Iris pigment epithelial cell (primary cell): ENCODE measurements around the gene ZNF79.
A peak's percentile ranks its signal among the peaks of the same experiment; 100 is the strongest.

ENCODE experiments used
- DNase-seq: peaks from one replicate; pipeline ENCODE4 v3.0.0-alpha.2; 2011; ENCODE audit warnings: low read depth

The ZNF79 gene

DNA sequence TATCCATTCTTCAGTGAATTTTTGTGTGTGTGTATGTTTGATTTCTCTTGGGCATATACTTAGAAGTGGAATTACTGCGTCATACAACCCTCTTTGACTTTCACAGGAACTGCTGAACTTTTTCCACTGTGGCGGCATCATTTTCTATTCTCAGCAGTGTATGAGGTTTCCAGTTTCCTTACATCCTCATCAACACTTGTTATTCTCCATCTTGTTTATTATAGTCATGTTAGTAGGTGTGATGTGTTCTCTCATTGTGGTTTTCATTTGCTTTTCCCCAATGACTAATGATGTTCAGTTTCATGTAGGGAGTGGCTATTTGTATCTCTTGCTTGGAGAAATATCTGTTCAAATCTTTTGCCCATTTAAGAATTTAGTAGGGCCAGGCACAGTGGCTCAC is 2.6 kb downstream of the ZNF79 start:
- DNase-seq = no peak

DNA sequence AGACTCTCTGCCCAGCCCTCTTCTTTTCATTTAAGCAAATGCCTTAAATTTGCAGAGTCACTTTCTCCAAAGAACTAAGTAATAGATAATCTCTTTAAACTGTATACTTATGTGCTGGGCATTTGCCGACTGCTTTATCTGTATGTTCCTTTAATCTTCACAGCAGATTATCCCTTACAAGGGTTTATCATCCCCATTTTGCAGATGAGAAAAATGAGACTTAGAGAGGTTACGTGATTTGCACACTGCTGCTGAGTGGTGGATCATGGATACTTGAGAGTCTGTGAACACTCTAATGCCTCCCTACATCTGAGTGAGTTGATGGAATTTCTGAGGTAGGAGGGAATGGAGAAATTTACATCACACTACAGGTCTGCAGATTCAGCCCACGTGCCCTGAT is 4.2 kb downstream of the ZNF79 start:
- no peak for DNase-seq

DNA sequence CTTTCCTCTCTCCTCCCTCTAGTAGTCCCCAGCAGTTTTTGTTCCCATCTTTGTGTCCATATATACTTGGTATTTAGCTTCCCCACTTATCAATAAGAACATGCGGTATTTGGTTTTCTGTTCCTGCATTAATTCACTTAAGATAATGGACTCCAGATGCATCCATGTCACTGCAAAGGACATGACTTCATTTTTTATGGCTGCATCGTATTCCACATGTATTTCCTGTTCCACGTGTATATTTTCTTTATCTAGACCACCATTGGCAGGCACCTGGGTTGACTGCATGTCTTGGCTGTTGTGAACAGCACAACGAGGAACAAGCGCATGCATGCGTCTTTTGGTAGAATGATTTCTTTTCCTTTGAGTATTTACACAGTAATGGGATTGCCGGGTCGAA is 6.2 kb downstream of the ZNF79 start:
- DNase-seq = no peak

DNA sequence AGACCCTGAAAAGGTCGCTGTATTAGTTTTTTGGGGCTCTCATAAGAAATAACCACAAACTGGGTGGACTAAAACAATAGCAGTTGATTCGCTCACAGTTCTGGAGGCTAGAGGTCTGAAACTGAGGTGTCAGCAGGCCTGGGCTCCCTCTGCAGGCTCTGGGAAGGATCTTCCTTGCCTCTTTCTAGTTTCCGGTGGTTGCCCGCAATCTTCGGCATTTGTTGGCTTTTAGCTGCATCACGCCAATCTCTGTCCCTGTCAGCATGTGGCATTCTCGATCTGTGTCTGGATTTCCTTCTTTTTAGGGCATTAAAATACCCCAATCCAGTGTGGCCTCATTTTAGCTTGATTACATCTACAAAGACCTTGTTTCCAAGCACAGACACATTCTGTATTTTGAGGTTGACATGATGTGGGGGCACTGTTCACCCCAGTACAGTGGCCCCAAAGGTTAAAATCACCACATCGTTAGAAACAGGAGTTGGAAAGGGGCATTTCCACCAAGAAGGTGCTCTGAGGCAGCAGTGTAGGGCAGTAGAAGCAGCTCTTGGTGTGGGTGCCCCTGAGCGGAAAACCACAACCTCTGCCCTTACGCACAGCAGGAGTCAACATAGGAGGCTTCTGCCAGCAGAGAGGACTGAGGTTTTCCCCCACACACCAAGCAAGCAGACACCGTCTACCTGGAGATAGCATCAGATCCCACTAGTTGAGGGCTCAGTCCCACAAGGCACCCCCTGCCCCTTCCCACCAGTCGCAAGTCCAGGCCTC is 13.5 kb downstream of the ZNF79 start:
- no peak for DNase-seq

DNA sequence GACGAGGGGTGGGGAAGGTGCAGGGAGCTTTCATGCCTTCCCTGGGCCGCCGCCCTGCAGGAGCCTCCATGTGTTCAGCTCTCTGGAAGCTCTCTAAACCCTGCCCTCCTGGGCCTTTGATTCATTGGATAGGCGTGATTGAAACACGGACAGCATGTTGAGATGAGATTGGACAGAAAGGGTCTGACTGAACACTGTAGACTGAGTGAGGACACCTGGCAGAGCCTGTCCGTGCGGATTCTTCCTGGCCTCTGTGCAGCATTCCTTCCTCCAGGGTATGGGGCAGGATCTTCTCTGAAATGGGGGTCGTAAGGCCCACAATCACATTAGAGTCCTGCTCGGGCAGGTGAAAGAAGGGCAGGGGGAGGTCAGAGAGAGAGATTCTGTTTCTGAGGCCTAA is 14.2 kb downstream of the ZNF79 start:
- DNase-seq = no peak

DNA sequence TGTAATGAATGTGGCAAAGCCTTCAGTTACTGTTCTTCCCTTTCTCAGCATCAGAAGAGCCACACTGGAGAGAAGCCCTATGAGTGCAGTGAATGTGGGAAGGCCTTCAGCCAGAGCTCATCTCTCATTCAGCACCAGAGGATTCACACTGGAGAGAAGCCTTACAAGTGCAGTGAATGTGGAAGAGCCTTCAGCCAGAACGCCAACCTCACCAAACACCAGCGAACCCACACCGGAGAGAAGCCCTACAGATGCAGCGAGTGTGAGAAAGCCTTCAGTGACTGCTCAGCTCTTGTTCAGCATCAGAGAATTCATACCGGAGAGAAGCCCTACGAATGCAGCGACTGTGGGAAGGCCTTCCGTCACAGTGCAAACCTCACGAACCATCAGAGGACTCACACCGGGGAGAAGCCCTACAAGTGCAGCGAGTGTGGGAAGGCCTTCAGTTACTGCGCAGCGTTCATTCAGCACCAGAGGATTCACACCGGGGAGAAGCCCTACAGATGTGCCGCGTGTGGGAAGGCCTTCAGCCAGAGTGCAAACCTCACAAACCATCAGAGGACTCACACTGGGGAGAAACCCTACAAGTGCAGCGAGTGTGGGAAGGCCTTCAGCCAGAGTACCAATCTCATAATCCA is 20.2 kb downstream of the ZNF79 start:
- DNase-seq = no peak

DNA sequence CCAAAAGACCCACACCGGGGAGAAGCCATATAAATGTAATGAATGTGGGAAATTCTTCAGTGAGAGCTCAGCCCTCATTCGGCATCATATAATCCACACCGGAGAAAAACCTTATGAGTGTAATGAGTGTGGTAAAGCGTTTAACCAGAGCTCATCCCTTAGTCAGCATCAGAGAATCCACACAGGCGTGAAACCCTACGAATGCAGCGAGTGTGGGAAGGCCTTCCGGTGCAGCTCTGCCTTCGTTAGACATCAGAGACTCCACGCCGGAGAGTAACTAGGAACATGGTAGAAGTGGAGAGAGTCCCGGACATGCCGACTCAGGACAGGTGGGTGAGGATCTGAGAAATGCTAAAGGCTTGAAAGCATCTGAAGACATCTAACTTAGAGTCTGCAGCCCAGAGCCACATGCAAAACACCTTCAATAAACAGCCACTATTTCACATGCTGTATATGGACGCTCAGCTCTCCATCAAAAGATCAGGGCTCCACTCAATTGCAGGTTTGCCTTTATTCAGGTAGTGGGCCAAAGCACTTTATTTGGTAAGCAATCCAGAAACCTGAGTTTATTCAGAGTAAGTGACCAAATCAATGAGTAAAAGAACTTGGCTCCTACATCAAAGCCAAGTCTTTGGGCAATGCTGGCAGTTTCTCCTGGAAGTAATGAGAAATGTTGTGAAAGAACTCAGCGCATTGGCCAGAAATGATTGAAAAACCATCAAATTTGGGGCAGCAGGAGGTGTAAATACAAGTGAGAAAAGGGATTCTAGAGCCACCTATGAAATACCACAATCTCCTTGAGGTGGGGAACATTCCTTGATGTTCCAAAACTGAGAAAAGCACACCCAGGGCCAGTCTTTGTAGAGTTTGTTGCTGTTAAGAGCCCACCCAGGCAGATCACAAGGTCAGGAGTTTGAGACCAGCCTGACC is 21.0 kb downstream of the ZNF79 start:
- DNase-seq = no peak

DNA sequence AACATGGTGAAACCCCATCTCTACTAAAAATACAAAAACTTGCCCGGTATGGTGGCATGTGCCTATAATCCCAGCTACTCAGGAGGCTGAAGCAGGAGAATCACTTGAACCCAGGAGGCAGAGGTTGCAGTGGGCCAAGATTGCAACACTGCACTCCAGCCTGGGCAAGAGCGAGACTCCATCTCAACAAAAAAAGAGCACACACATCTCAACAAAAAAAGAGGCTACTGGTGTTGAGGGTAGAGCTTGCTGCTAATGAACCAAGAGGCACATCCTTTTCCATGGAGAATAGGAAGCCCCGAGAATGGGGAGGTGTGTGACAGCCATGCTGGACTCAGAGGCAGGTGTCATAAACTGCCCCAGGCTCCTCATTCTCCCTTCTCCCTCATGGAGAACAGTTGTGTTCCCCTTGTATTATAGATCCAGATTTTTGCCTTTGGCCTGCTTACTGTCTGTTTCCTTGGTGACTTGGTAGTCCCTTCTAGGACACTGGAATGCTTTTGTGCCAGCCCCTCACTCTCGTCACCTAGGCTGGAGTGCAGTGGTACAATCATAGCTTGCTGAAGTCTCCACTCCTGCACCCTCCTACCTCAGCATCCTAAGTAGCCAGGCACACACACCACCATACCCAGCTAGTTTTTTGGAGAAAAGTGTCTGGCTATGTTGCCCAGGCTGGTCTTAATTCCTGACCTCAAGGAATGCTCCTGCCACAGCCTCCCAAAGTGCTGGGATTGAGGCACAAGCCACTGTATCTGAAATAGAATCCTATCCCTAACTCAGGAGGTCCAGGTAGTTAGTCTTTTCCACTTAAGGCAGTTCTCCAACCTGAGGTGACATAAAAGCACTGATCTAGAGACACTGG is 21.9 kb downstream of the ZNF79 start:
- no peak for DNase-seq

DNA sequence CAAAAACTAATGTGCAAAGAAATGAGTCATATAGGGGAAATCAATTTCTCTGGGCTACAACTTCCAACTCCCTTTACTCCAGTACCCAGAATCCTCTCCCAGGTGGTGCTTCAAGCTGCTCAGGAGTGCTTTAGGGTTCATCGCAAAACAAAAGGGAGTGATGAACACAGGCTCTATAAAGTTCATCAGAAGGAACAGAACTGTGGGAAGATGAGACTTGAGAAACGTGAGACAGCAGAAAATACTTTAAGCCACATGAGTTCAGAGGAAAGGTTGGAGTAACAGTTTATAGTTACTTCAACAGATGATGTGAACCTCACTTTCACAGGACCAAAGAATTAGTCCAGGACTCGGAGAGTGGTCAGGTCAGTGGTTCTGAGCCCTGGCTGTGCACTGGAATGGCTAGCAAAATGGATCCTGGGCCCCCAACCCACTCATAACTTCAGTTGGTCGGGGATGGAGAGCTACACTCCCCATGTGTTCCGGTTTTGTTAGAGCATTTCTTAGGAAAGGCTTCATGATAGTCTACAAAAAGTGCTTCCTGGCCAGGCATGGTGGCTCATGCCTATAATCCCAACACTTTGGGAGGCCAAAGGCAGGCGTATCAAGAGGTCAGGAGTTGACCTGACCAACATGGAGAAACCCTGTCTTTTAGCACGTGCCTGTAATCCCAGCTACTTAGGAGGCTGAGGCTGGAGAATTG is 22.7 kb downstream of the ZNF79 start:
- no peak for DNase-seq

DNA sequence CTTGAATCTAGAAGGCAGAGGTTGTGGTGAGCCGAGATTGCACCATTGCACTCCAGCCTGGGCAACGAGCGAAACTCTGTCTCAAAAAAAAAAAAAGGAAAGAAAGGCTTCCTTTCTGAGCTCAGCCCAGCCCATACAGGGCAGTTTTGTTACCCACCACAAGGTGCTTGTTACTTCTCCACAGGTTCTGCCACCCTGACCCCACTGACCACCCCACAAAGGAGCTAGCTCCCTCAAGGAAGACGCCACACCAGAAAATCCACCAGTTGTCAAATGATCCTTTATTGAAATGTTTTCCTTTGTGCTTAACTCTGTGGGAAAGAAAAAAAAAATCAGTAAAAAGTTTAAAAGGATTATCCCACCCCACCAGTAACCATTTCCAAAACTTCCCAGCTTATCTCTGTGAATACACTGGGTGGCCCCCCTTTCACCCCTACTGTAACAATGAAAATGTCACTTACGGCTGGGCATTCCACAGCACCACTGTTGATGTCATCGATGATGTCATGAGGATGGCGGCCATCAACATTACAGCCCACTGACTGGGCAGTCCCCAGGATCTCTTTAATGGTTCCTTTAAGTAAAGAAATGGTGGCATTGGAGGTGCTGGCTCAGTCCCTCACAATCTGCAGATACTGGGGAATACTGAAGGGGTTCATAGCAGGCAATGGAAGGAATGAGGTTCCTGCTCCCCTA is 23.4 kb downstream of the ZNF79 start:
- DNase-seq = no peak

DNA sequence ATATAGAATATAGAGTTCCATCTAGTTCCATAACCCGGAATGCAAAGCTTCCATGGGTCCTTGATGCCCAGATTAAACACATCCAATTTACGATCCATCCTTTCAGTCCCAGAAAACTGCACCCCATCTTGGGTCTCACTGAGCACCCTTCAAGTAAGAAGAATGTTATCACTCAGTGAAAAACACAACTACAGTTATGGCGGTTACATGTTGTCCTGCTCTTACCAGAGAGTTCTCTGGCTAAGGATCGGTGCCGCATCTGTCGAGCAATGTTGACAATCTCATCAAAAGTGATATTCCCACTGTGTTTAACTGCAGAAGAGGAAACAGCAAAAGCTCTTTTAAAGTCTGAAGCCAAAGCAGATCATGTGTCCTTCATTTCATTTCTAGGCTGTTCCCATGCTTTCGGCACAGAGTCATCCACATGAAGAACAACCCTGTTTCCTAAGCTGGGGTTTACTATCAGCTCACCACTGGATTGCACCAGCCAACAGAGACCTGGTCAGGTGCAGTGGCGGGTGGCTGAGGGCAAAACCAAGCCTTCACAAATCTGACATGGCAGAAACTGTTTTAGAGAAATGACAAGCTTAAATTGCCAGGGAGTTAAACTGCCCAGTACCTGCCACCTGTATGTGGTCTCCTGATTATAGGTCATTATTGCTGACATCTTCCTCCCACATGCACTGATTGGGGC is 24.1 kb downstream of the ZNF79 start:
- DNase-seq = peak; percentile 46

DNA sequence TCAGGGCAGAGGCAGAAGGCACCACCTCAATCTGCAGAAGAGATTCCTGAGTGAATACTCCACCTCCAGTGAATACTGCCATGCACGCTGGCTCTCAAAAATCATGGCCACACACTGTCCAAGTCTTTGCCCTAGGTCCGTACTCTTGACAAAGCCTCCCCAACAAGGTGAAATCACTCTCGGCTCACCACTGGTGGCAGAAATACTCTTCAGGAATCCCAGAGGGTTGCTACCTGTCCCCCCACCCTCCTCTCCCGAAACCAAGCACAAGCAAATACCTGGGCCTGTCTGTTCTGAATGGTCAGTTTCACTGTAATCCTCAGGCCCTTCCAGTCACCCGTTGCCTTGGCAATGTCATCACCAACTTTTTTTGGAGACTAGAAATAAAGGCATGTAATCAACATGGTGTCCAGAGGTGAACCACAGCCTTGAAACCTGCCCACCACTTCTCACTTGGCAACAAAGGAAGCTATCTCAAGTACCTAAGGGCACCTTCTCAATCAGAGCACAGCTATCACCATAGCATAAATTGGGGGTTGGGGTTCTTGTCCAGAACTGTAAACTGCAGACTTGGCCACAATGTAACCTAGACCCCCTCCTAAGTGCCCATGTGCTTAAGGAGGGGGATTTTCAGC is 25.3 kb downstream of the ZNF79 start:
- no peak for DNase-seq

DNA sequence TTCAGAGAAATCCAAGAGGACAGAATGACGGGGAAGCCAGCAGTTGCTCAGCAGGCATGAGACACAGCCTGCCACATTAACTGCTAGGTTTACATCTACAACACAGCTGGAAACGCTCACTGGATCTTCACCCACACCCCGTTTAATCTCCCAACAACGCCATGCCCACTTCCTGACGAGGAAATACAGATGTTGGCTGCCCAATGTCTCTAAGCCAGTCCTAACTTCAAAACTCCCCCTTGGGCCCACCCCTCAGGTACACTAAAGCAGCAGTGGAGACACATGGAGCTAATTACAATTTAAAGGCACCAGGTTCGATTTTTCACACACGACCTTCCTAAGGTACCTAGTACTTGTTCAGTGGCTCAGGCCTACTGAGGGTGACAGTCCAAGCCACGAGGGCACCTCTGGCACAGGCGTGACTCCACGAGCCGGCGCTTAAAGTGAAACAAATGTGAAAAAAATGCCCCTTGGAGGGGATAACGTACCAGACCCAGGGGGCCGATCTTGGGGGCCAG is 26.1 kb downstream of the ZNF79 start:
- no peak for DNase-seq

DNA sequence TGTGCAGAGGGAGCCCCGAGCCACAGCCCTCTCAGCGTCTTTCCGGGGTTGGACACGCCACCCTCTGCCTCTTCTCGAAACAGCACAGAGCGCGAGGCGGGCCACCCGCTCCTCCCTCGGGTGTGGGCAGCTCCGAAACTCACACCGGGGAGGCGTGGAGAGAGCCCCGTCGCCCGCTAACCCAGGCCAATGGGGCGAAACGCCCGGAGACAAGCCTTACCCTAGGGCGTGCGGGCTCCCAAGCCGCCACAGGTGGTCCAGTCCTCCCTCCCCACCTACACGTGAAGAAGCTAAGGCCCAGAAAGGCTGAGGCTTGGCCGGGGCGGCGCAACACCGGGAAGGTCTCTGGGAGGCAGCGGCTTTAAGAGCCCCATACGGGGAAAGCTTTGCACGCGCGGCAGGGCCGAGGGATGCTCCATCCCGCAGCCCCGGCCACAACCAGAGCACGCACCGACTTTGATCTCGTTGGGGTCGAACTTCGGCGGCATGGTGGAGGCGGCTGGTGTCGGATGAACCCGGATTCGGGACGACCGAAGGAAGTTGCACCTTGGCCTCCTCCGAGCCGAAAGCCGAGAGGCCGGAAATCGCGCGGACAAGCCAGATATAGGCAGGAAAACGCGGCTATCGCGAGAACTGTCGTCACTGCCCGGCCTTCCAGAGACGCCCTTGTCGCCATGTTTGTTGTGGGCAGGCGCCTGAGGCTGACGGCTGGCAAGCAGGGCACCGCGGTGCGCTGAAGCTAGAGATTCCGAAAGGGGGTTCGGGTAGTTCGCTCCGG is 26.8 kb downstream of the ZNF79 start, which contains the start of the genes LRSAM1 and RPL12:
TSS of gene LRSAM1 (plus strand) at position 681 of the 778 bp plus-strand sequence. CDS start 3,018 bp downstream, outside the sequence.
TSS of gene RPL12 (minus strand) at position 577 of the 778 bp plus-strand sequence. CDS start at position 488, 89 bp downstream.
- DNase-seq = peak; percentile 89

DNA sequence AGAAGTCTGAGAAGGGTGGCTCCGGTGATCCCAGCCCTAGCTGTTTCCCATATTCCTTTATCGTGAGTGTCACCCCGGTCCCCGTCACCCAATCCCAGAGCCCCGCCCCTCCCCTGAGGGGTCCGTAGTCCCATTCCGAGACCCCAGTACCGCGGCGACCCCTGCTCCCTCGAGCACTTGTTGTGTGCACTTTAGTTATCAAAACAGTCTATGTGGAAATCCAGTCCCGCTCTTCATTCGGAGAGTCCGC is 27.4 kb downstream of the ZNF79 start:
- no peak for DNase-seq

DNA sequence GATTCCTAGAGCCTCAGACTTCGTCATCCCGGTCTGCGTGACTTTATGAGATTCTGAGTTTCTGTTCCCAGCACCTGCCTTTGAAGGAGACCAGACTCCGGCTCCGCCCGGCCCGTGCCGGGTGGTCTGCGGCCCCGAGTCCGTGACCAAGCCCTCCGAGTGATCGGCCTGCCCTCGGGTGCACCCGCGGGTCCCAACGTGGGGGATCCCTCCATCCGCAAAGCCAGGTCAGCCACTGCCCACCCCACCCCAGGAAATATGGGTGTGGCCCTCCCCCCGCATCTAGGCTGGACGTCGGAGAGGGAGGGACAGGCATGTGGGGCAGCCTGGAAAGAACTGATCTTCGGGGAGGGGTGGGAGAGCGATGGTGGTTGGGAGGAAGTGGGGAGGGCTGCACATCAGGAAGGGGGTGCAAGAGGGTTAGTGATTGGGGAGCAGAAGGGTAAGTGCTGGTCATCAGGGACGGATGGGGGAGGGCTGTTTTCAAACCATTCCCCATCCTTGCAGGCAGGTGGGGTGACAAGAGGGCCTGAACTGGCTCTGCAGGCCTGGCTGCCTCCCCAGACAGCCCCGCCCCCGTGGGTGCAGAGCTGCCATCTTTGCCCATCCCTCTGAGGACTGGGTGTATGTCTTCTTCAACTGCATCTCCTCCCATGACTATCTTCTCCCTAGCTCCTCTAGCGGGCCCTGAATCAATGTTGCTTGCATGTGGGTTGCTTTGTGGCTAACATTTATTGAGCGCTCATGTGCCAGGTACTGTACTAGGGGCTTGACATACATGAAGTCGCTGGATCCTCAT is 27.9 kb downstream of the ZNF79 start:
- DNase-seq = peak; percentile 53

DNA sequence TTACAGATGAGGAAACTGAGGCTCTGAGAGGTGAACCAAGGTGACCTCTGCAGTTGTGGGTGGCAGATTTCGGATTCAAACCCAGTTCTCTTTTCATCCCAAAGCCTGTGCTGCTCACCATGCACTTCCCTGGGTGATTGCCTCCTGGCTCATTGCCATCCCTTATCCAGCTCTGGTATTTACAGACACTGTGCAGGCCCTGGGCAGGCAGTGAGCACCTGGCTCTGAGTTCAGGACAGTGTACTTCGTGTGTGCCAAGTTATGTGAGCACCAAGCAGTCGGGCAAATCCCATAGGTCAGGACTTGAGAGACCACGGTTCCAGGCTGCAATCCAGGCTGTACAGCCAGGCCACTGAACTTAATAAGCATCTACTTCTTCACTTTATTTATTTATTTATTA is 28.5 kb downstream of the ZNF79 start:
- DNase-seq = no peak
